GM19467 (cell line): Measurements from ENCODE around the gene METAP2.

Source experiments
- ATAC-seq: cut with Tn5 transposase; IDR thresholded peaks from one replicate; pipeline ENCODE4 v1.9.1; 2021; ENCODE audit warnings: mild to moderate bottlenecking, moderate library complexity; ENCODE audit not compliant: unreplicated experiment

The METAP2 gene

GRCh38 chr12:95548056-95548538 lies 74.1 kb downstream of the METAP2 start:
- ATAC-seq: no peak

GRCh38 chr12:95548539-95549391 lies 74.8 kb downstream of the METAP2 start:
- ATAC-seq: no peak

- ATAC-seq: no peak
Measured at GRCh38 chr12:95549392-95550084, 75.6 kb downstream of the METAP2 start.

GRCh38 chr12:95551305-95551704 lies 77.4 kb downstream of the METAP2 start, which contains the start of gene USP44:
Gene USP44, minus strand, starts transcription at chr12:95551476. Its CDS starts 17,220 bp downstream, at chr12:95534256.
- ATAC-seq: no peak

- ATAC-seq: no peak
Measured at GRCh38 chr12:95551913-95552516, 78.1 kb downstream of the METAP2 start.

GRCh38 chr12:95553197-95553943 lies 79.4 kb downstream of the METAP2 start:
- no peak for ATAC-seq

GRCh38 chr12:95554532-95555071 lies 80.7 kb downstream of the METAP2 start:
- no peak for ATAC-seq

- ATAC-seq: no peak
Measured at GRCh38 chr12:95557625-95558024, 83.7 kb downstream of the METAP2 start.
